SK-N-SH treated with all-trans-retinoic acid at 6 μM for 48 hours (cell line): ENCODE measurements around the gene AGR3.

ENCODE experiments used
- ARNTL ChIP-seq: fragments of 450-650 bp; formaldehyde crosslinking; IDR thresholded peaks from 2 replicates; pipeline ENCODE4 v1.5.0; 2020; ENCODE audit warnings: low read depth, mild to moderate bottlenecking, moderate library complexity, borderline replicate concordance
- BACH2 ChIP-seq: fragments of 250-450 bp; sonication (Bioruptor Pico); IDR thresholded peaks from 2 replicates; pipeline ENCODE4 v1.9.0; 2021; ENCODE audit warnings: mild to moderate bottlenecking, borderline replicate concordance
- CSDC2 ChIP-seq: fragments of 250-450 bp; sonication (Bioruptor Pico); IDR thresholded peaks from 2 replicates; pipeline ENCODE4 v1.5.0; 2020; ENCODE audit warnings: mild to moderate bottlenecking, moderate library complexity
- GLIS3 ChIP-seq: fragments of 250-450 bp; sonication (Bioruptor Pico); IDR thresholded peaks from 2 replicates; pipeline ENCODE4 v1.5.0; 2020; ENCODE audit warnings: mild to moderate bottlenecking, moderate library complexity
- OSR1 ChIP-seq: fragments of 250-450 bp; sonication (Bioruptor Pico); IDR thresholded peaks from 2 replicates; pipeline ENCODE4 v1.8.0; 2022; ENCODE audit warnings: moderate library complexity, mild to moderate bottlenecking, inconsistent platforms
- PPARA ChIP-seq: fragments of 250-450 bp; sonication (Bioruptor Pico); IDR thresholded peaks from 2 replicates; pipeline ENCODE4 v1.5.0; 2020; ENCODE audit warnings: mild to moderate bottlenecking, borderline replicate concordance
- ZFP3 ChIP-seq: fragments of 250-450 bp; sonication (Bioruptor Pico); IDR thresholded peaks from 2 replicates; pipeline ENCODE4 v1.5.0; 2020; ENCODE audit warnings: mild to moderate bottlenecking, moderate library complexity
- ZFP30 ChIP-seq: fragments of 450-650 bp; formaldehyde crosslinking; IDR thresholded peaks from 2 replicates; pipeline ENCODE4 v1.5.0; 2022; ENCODE audit warnings: mild to moderate bottlenecking, moderate library complexity
- ZNF70 ChIP-seq: fragments of 450-650 bp; formaldehyde crosslinking; IDR thresholded peaks from 2 replicates; pipeline ENCODE4 v1.5.0; 2020; ENCODE audit warnings: mild to moderate bottlenecking, moderate library complexity
- ZNF8 ChIP-seq: fragments of 450-650 bp; formaldehyde crosslinking; IDR thresholded peaks from 2 replicates; pipeline ENCODE4 v1.5.0; 2020; ENCODE audit warnings: mild to moderate bottlenecking, moderate library complexity
- TF ChIP-seq, protein P1 (sequence below): fragments of 250-450 bp; sonication (Bioruptor Pico); IDR thresholded peaks from 2 replicates; pipeline ENCODE4 v1.8.0; 2021; ENCODE audit warnings: low read depth, mild to moderate bottlenecking, moderate library complexity, borderline replicate concordance
- TF ChIP-seq, protein P2 (sequence below): fragments of 250-450 bp; sonication (Bioruptor Pico); IDR thresholded peaks from 2 replicates; pipeline ENCODE4 v1.5.1; 2021; ENCODE audit warnings: mild to moderate bottlenecking, moderate library complexity
- TF ChIP-seq, protein P3 (sequence below): fragments of 250-450 bp; sonication (Bioruptor Pico); IDR thresholded peaks from 2 replicates; pipeline ENCODE4 v1.8.0; 2020; ENCODE audit warnings: mild to moderate bottlenecking, moderate library complexity, borderline replicate concordance
- TF ChIP-seq, protein P4 (sequence below): fragments of 250-450 bp; sonication (Bioruptor Pico); IDR thresholded peaks from 2 replicates; pipeline ENCODE4 v1.5.1; 2020; ENCODE audit warnings: low read depth, mild to moderate bottlenecking, moderate library complexity

DNA sequence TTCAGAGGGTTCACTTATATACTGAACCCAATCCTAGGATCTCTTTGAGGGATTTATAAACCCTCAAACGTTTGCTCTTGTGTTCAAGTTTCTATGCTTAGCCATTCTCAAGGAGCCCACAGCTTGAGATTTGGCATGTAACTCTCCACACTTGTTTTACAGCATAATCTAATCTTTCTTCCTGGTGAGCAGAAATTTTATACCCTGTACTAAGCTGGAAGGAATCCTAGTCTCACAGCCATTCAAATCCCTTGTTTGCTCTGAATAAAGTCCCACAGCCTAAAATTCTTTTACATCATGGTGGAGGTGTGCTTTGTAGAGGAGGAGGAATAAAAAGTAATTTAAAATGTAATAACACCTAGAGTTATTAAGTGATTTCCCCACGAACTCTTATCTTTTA is 71.7 kb downstream of the AGR3 start:
- no peak for TF ChIP-seq PPARA
- TF ChIP-seq, protein P1, sequence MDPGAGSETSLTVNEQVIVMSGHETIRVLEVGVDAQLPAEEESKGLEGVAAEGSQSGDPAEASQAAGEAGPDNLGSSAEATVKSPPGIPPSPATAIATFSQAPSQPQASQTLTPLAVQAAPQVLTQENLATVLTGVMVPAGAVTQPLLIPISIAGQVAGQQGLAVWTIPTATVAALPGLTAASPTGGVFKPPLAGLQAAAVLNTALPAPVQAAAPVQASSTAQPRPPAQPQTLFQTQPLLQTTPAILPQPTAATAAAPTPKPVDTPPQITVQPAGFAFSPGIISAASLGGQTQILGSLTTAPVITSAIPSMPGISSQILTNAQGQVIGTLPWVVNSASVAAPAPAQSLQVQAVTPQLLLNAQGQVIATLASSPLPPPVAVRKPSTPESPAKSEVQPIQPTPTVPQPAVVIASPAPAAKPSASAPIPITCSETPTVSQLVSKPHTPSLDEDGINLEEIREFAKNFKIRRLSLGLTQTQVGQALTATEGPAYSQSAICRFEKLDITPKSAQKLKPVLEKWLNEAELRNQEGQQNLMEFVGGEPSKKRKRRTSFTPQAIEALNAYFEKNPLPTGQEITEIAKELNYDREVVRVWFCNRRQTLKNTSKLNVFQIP (CRISPR knock-in tag): no peak
- no peak for TF ChIP-seq ZFP3 (CRISPR knock-in tag)
- TF ChIP-seq CSDC2: no peak
- TF ChIP-seq, protein P2, sequence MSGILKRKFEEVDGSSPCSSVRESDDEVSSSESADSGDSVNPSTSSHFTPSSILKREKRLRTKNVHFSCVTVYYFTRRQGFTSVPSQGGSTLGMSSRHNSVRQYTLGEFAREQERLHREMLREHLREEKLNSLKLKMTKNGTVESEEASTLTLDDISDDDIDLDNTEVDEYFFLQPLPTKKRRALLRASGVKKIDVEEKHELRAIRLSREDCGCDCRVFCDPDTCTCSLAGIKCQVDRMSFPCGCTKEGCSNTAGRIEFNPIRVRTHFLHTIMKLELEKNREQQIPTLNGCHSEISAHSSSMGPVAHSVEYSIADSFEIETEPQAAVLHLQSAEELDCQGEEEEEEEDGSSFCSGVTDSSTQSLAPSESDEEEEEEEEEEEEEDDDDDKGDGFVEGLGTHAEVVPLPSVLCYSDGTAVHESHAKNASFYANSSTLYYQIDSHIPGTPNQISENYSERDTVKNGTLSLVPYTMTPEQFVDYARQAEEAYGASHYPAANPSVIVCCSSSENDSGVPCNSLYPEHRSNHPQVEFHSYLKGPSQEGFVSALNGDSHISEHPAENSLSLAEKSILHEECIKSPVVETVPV (CRISPR knock-in tag): no peak
- TF ChIP-seq, protein P3, sequence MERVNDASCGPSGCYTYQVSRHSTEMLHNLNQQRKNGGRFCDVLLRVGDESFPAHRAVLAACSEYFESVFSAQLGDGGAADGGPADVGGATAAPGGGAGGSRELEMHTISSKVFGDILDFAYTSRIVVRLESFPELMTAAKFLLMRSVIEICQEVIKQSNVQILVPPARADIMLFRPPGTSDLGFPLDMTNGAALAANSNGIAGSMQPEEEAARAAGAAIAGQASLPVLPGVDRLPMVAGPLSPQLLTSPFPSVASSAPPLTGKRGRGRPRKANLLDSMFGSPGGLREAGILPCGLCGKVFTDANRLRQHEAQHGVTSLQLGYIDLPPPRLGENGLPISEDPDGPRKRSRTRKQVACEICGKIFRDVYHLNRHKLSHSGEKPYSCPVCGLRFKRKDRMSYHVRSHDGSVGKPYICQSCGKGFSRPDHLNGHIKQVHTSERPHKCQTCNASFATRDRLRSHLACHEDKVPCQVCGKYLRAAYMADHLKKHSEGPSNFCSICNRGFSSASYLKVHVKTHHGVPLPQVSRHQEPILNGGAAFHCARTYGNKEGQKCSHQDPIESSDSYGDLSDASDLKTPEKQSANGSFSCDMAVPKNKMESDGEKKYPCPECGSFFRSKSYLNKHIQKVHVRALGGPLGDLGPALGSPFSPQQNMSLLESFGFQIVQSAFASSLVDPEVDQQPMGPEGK: no peak
- TF ChIP-seq ZNF8 (CRISPR knock-in tag): no peak
- TF ChIP-seq GLIS3 (CRISPR knock-in tag): no peak
- no peak for TF ChIP-seq OSR1 (CRISPR knock-in tag)
- TF ChIP-seq ZNF70 (CRISPR knock-in tag): no peak
- TF ChIP-seq ZFP30 (CRISPR knock-in tag): no peak
- no peak for TF ChIP-seq ARNTL (CRISPR knock-in tag)
- TF ChIP-seq BACH2: no peak
- TF ChIP-seq, protein P4, sequence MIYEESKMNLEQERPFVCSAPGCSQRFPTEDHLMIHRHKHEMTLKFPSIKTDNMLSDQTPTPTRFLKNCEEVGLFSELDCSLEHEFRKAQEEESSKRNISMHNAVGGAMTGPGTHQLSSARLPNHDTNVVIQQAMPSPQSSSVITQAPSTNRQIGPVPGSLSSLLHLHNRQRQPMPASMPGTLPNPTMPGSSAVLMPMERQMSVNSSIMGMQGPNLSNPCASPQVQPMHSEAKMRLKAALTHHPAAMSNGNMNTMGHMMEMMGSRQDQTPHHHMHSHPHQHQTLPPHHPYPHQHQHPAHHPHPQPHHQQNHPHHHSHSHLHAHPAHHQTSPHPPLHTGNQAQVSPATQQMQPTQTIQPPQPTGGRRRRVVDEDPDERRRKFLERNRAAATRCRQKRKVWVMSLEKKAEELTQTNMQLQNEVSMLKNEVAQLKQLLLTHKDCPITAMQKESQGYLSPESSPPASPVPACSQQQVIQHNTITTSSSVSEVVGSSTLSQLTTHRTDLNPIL: no peak
